ENCODE data around the gene PCDHB11. TPM values are rescaled to one million over a fixed set of nuclear protein-coding genes. Genes with fewer than 3 reads are reported as not detected.
"Not testable (repeated sequence)": the region's sequence is repeated elsewhere in the genome, so short reads cannot be mapped to it uniquely, and the experiment has no call there.

PCDHB11 gene
- total RNA-seq, 1 donor from 2014 or later = 2.0 TPM

DNA sequence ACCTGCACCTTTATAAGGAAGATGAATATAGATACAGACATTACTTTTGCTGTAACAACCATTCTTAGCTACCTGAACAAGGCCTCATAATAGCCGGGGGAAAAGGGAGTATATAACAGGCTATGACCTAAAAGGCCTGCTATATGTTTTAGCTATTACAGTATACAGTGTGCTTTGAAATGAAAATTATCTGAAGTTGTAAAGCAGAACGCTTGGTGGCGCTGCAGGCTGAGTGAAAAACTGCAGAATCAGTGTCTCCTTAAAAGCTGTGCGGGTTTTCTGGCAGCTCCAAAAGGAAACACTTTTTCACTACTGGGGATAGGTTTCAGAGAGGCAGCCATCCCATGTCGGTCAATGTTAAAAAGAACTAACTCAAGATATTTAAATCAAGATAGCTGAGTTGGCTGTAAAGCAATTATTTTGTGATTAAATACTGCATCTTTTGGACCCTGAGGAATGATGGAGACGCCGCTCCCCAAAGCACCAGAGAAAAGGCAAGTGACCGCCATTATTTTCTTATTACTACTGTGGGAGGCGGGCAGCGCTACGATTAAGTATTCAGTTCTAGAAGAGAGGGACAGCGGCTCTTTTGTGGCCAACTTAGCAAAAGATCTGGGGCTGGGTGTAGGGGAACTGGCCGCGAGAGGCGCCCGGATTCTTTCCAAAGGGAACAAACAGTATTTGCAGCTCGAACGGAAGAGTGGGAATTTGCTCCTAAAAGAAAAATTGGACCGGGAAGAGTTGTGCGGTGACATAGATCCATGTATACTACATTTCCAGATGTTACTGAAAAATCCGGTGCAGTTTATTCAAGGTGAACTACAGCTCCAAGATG is 43.7 kb upstream of the PCDHB11 start:
- H3K4me3 Mint-ChIP-seq = no peak overlapping the region
- no peak for DNase-seq (ENCODE audit: extremely low spot score, unreplicated experiment)
- no peaks in the 10 kb centered on the region for H3K36me3 Mint-ChIP-seq
- TF ChIP-seq, protein P1, sequence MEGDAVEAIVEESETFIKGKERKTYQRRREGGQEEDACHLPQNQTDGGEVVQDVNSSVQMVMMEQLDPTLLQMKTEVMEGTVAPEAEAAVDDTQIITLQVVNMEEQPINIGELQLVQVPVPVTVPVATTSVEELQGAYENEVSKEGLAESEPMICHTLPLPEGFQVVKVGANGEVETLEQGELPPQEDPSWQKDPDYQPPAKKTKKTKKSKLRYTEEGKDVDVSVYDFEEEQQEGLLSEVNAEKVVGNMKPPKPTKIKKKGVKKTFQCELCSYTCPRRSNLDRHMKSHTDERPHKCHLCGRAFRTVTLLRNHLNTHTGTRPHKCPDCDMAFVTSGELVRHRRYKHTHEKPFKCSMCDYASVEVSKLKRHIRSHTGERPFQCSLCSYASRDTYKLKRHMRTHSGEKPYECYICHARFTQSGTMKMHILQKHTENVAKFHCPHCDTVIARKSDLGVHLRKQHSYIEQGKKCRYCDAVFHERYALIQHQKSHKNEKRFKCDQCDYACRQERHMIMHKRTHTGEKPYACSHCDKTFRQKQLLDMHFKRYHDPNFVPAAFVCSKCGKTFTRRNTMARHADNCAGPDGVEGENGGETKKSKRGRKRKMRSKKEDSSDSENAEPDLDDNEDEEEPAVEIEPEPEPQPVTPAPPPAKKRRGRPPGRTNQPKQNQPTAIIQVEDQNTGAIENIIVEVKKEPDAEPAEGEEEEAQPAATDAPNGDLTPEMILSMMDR (conservative IDR thresholded peaks at IDR 0.05) = peak; percentile 28
- no peaks in the 10 kb centered on the region for H3K27me3 Mint-ChIP-seq
- H3K4me1 Mint-ChIP-seq (ENCODE audit: unreplicated experiment) = no peaks in the 10 kb centered on the region
- H3K9me3 Mint-ChIP-seq = peaks cover 10% of the 10 kb centered on the region
- no peak overlapping the region for H3K27ac Mint-ChIP-seq

DNA sequence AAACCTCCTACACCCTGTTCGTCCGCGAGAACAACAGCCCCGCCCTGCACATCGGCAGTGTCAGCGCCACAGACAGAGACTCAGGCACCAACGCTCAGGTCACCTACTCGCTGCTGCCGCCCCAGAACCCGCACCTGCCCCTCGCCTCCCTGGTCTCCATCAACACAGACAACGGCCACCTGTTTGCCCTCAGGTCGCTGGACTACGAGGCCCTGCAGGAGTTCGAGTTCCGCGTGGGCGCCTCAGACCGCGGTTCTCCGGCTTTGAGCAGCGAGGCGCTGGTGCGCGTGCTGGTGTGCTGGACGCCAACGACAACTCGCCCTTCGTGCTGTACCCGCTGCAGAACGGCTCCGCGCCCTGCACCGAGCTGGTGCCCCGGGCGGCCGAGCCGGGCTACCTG is 42.1 kb upstream of the PCDHB11 start:
- H3K27me3 Mint-ChIP-seq; H3K27ac Mint-ChIP-seq; H3K36me3 Mint-ChIP-seq; H3K4me1 Mint-ChIP-seq (ENCODE audit: unreplicated experiment); H3K4me3 Mint-ChIP-seq; DNase-seq (ENCODE audit: extremely low spot score, unreplicated experiment): not testable (repeated sequence)
- peaks cover 10% of the 10 kb centered on the region for H3K9me3 Mint-ChIP-seq

DNA sequence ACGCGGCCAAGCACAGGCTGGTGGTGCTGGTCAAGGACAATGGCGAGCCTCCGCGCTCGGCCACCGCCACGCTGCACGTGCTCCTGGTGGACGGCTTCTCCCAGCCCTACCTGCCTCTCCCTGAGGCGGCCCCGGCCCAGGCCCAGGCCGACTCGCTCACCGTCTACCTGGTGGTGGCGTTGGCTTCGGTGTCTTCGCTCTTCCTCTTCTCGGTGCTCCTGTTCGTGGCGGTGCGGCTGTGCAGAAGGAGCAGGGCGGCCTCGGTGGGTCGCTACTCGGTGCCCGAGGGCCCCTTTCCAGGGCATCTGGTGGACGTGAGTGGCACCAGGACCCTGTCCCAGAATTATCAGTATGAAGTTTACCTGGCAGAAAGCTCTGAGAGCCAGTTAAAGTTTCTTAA is 41.5 kb upstream of the PCDHB11 start:
- not testable (repeated sequence) for H3K4me3 Mint-ChIP-seq; H3K27me3 Mint-ChIP-seq; DNase-seq (ENCODE audit: extremely low spot score, unreplicated experiment); H3K36me3 Mint-ChIP-seq; H3K4me1 Mint-ChIP-seq (ENCODE audit: unreplicated experiment); H3K27ac Mint-ChIP-seq
- H3K9me3 Mint-ChIP-seq = peaks cover 10% of the 10 kb centered on the region

DNA sequence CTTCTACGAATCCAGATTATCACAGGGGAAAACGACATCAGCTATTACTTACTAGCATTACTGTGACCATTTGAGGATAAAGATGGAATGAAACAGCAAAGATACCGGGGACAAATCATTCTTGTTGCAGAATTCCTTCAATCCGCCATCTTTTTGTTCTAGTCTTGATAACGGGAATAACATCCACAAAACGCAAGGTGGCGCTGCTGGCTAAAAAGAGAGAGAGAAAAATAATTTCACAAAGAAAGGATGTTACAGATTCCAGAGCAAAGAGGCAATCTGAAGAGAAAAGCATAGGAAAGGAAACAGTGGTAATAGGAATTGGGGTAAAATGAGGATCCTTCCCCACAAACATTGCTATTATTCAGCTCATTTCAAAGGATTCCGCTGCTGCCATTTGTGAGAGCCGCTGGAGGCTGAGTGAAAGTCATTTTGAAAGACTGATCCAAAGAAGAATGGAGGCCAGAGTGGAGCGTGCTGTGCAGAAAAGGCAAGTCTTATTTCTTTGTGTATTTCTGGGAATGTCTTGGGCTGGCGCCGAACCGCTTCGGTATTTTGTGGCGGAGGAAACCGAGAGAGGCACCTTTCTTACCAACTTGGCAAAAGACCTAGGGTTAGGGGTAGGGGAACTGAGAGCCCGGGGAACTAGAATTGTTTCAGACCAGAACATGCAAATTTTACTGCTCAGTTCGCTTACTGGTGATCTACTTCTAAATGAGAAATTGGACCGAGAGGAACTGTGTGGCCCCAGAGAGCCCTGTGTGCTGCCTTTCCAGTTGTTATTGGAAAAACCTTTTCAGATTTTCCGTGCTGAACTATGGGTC is 26.8 kb upstream of the PCDHB11 start, which contains the start of gene PCDHB7:
PCDHB7 (plus strand) TSS at position 264 of the 824 bp plus-strand sequence; CDS start at position 456, 192 bp downstream.
- no peak within 1 kb of the TSS for H3K4me3 Mint-ChIP-seq
- TF ChIP-seq, protein P1 (conservative IDR thresholded peaks at IDR 0.05) = peak; percentile 60
- no peaks in the 10 kb centered on the region for H3K36me3 Mint-ChIP-seq
- DNase-seq (ENCODE audit: extremely low spot score, unreplicated experiment) = no peak
- H3K9me3 Mint-ChIP-seq = peaks cover 5% of the 10 kb centered on the region
- no peaks in the 10 kb centered on the region for H3K27me3 Mint-ChIP-seq
- no peaks in the 10 kb centered on the region for H3K4me1 Mint-ChIP-seq (ENCODE audit: unreplicated experiment)
- no peak within 1 kb of the TSS for H3K27ac Mint-ChIP-seq

DNA sequence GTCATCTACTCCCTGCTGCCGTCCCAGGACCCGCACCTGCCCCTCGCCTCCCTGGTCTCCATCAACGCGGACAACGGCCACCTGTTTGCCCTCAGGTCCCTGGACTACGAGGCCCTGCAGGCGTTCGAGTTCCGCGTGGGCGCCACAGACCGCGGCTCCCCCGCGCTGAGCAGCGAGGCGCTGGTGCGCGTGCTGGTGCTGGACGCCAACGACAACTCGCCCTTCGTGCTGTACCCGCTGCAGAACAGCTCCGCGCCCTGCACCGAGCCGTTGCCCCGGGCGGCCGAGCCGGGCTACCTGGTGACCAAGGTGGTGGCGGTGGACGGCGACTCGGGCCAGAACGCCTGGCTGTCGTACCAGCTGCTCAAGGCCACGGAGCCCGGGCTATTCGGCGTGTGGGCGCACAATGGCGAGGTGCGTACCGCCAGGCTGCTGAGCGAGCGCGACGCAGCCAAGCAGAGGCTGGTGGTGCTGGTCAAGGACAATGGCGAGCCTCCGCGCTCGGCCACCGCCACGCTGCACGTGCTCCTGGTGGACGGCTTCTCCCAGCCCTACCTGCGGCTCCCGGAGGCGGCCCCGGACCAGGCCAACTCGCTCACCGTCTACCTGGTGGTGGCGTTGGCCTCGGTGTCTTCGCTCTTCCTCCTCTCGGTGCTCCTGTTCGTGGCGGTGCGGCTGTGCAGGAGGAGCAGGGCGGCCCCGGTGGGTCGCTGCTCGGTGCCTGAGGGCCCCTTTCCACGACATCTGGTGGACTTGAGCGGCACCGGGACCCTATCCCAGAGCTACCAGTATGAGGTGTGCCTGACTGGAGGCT is 24.9 kb upstream of the PCDHB11 start:
- not testable (repeated sequence) for H3K4me1 Mint-ChIP-seq (ENCODE audit: unreplicated experiment); H3K27ac Mint-ChIP-seq; H3K27me3 Mint-ChIP-seq; H3K36me3 Mint-ChIP-seq; H3K4me3 Mint-ChIP-seq; DNase-seq (ENCODE audit: extremely low spot score, unreplicated experiment); H3K9me3 Mint-ChIP-seq

DNA sequence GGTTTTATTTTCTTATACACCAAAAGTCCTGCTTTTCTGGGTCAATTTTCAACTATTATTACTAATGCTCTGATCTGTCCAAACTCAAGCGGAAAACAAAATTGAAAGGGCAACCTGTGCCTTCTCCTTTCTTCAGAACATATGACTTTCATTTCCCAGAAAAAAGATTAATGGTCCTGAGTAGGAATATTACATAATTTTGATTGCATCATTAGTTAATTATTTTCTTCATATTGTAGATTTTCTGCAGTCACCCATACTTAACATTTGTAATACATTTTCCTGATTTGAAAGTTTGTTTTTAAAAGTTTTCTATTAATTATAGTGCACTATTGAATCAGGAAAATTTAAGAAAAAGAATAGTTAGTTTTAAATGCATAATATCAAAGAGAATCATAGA is 23.5 kb upstream of the PCDHB11 start:
- Mint-ChIP-seq H3K36me3 (no peaks in the 10 kb centered on the region), H3K4me3 (no peak overlapping the region), H3K27me3 (no peaks in the 10 kb centered on the region), H3K9me3 (no peaks in the 10 kb centered on the region), H3K27ac (no peak overlapping the region), H3K4me1 (ENCODE audit: unreplicated experiment) (no peaks in the 10 kb centered on the region)
- TF ChIP-seq, protein P1 (conservative IDR thresholded peaks at IDR 0.05) = no peak
- no peak for DNase-seq (ENCODE audit: extremely low spot score, unreplicated experiment)

DNA sequence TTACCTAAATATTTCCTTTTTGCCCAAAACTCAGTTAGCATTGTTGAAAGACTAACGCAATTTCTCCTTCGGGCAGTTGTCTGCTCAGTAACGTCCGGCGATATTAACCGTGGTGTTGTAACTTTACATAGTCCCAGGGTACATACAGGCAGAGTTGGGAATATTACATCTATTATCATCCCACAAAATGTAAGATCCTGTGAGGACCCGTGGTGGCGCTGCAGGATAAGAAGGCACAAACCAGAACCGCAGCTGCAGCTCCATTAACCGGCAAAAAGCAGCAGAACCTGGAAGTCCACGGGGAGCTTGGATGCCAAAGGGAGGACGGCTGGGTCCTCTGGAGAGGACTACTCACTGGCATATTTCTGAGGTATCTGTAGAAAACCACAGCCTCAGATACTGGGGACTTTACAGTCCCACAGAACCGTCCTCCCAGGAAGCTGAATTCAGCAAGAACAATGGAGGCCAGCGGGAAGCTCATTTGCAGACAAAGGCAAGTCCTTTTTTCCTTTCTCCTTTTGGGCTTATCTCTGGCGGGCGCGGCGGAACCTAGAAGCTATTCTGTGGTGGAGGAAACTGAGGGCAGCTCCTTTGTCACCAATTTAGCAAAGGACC is 21.7 kb upstream of the PCDHB11 start, which contains the start of gene PCDHB8:
PCDHB8 (plus strand) TSS at position 214 of the 615 bp plus-strand sequence; CDS start at position 459, 245 bp downstream.
- not testable (repeated sequence) for H3K27ac Mint-ChIP-seq; H3K4me1 Mint-ChIP-seq (ENCODE audit: unreplicated experiment); H3K36me3 Mint-ChIP-seq; DNase-seq (ENCODE audit: extremely low spot score, unreplicated experiment); H3K9me3 Mint-ChIP-seq; H3K4me3 Mint-ChIP-seq; H3K27me3 Mint-ChIP-seq

DNA sequence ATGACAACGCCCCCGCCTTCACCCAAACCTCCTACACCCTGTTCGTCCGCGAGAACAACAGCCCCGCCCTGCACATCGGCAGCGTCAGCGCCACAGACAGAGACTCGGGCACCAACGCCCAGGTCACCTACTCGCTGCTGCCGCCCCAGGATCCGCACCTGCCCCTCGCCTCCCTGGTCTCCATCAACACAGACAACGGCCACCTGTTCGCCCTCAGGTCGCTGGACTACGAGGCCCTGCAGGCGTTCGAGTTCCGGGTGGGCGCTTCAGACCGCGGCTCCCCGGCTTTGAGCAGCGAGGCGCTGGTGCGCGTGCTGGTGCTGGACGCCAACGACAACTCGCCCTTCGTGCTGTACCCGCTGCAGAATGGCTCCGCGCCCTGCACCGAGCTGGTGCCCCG is 20.1 kb upstream of the PCDHB11 start:
- DNase-seq (ENCODE audit: extremely low spot score, unreplicated experiment); H3K9me3 Mint-ChIP-seq; H3K4me3 Mint-ChIP-seq; H3K36me3 Mint-ChIP-seq; H3K27ac Mint-ChIP-seq; H3K4me1 Mint-ChIP-seq (ENCODE audit: unreplicated experiment); H3K27me3 Mint-ChIP-seq: not testable (repeated sequence)

DNA sequence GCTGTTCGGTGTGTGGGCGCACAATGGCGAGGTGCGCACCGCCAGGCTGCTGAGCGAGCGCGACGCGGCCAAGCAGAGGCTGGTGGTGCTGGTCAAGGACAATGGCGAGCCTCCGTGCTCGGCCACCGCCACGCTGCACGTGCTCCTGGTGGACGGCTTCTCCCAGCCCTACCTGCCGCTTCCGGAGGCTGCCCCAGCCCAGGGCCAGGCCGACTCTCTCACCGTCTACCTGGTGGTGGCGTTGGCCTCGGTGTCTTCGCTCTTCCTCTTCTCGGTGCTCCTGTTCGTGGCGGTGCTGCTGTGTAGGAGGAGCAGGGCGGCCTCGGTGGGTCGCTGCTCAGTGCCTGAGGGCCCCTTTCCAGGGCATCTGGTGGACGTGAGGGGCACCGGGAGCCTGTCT is 19.6 kb upstream of the PCDHB11 start:
- H3K27ac Mint-ChIP-seq = not testable (repeated sequence)

More for the DNA sequence above, 19.6 kb upstream of the PCDHB11 start:
- peaks cover 11% of the 10 kb centered on the region for H3K36me3 Mint-ChIP-seq
- H3K27me3 Mint-ChIP-seq; H3K4me3 Mint-ChIP-seq; DNase-seq (ENCODE audit: extremely low spot score, unreplicated experiment); H3K9me3 Mint-ChIP-seq; H3K4me1 Mint-ChIP-seq (ENCODE audit: unreplicated experiment): not testable (repeated sequence)
